ENCODE data around the gene ADCY5. TPM values are rescaled to one million over a fixed set of nuclear protein-coding genes. Genes with fewer than 3 reads are reported as not detected.
A peak's percentile ranks its signal among the peaks of the same experiment; 100 is the strongest.

ADCY5 gene
- total and polyA plus RNA-seq, 10 donors, result 1.7 to 20.6 (median 11.7) TPM

DNA sequence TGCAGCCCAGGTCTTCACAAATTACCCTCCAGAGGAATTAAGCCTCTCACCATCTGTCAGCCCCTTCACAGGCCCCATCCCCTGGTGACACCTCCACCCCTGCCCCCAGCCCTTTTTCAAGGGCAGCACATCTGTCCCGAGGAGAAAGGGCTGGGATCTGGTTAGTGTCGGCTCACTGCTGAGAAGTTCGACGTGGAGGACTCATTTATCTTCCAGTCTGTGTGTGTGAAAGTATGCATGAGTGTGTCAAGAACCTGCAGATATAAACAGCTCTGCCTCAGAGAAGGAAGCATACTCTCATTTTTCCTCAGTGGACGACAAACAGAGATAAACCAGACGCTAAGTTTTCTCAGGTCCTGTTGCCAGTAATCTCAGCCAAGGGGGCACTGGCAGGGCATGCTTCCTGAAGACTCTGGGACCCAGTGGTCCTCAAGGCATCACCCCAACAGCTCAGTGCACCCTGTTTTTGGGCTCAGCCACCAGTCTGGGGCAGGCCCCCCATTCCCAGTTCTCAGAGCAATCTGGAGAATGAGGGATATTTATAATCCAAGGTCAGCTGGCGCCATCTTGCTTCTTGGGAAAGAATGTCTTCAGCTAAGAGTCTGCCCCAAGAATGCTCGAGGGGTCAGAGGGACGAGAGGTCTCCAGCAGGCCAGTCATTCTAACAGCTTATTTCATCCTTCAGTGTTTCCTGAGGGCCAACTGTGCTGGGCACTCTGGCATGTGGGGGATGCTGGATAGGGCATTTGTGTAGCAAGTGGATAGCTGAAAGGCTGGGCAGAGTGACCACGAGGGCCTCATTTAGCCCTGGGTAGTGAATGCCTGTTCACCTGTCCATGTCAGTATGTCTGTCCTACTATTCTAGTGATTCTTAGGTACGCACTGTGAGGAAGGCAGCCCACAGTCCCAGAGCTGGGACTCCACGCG is 73.6 kb downstream of the ADCY5 start:
- Histone ChIP-seq H3K4me1 (peaks cover 0 to 14% (median 1%) of the 10 kb centered on the region in 6 donors), H3K27me3 (replicated peaks in 1 of 7) (peaks cover 0 to 22% (median 0%) of the 10 kb centered on the region in 7 donors), H3K9me3 (no peaks in the 10 kb centered on the region), H3K4me3 (no peak overlapping the region), H3K27ac (no peak overlapping the region), H3K36me3 (no peaks in the 10 kb centered on the region)
- intact Hi-C loops (cut with DNase I; ENCODE audit: low total_unique reads), result no loop called here
- TF ChIP-seq POLR2A (IDR thresholded peaks at IDR 0.05) (no peak), CTCF (IDR thresholded peaks at IDR 0.05 in 8 of 11, conservative IDR thresholded peaks at IDR 0.05 in 3 of 11) (no peak), POLR2AphosphoS5 (IDR thresholded peaks at IDR 0.05) (no peak)
- 70 to 78% (median 76%) methylated on average over 12 to 13 of the region's 13 CpGs for WGBS, 5 donors
- no peak for DNase-seq

- Histone ChIP-seq H3K4me1 (peaks cover 0 to 17% (median 1%) of the 10 kb centered on the region in 6 donors), H3K4me3 (no peak overlapping the region), H3K27ac (no peak overlapping the region), H3K36me3 (no peaks in the 10 kb centered on the region), H3K27me3 (replicated peaks in 1 of 7) (peaks cover 0 to 22% (median 0%) of the 10 kb centered on the region in 7 donors), H3K9me3 (peaks cover 0 to 6% (median 0%) of the 10 kb centered on the region in 8 donors)
- peak; percentile 14 for DNase-seq
- intact Hi-C loops (cut with DNase I; ENCODE audit: low total_unique reads), result no loop called here
- no peak for TF ChIP-seq CTCF (IDR thresholded peaks at IDR 0.05 in 8 of 11, conservative IDR thresholded peaks at IDR 0.05 in 3 of 11)
- 61 to 78% (median 68%) methylated on average over 2 of the region's 2 CpGs for WGBS, 5 donors
These were observed 74.9 kb downstream of the ADCY5 start for GRCh38 chr3:123374016-123374415.

DNA sequence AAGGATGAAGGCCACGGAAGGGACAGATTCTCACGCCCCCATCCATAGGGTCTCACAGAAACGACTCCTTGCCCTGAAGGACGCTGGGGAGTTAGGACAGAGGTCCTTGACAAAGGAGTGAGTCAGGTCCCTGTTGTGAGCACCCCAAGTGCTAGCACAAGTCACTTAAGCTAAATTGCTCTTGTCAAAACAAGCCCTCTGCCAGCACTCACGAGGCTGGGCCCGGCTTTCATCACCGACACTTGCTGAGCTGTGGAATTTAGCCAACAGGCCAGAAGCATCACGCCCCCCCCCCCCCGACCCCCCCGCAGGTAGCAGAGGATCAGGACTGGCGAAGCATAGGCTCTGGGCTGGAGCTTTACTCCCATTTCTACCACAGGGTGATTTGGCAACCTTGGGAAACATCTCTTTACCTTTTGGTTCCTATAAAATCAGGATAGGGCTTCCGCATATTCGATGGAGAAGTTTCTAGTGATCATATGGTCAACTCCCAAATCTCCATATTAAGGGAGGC is 75.4 kb downstream of the ADCY5 start:
- TF ChIP-seq POLR2AphosphoS5 (IDR thresholded peaks at IDR 0.05), result no peak
- TF ChIP-seq CTCF (IDR thresholded peaks at IDR 0.05 in 8 of 11, conservative IDR thresholded peaks at IDR 0.05 in 3 of 11), result no peak
- TF ChIP-seq POLR2A (IDR thresholded peaks at IDR 0.05), result no peak
- H3K27ac ChIP-seq, result peak overlapping the region in 2 of 8 donors; percentile 13 to 30
- H3K4me3 ChIP-seq, result no peak overlapping the region
- H3K27me3 ChIP-seq (replicated peaks in 1 of 7), result peaks cover 0 to 22% (median 0%) of the 10 kb centered on the region in 7 donors
- peaks cover 0 to 11% (median 0%) of the 10 kb centered on the region in 8 donors for H3K9me3 ChIP-seq
- H3K36me3 ChIP-seq, result no peaks in the 10 kb centered on the region
- peaks cover 0 to 17% (median 1%) of the 10 kb centered on the region in 6 donors for H3K4me1 ChIP-seq
- DNase-seq, result peak; percentile 64
- 61 to 70% (median 67%) methylated on average over 11 to 13 of the region's 13 CpGs for WGBS, 5 donors
- intact Hi-C loops (cut with DNase I; ENCODE audit: low total_unique reads), result no loop called here

Measured in spleen (tissue), 11 donors.